Measurements from ENCODE around the gene IL17F.
"Not testable (repeated sequence)": the region's sequence is repeated elsewhere in the genome, so short reads cannot be mapped to it uniquely, and the experiment has no call there.

The IL17F gene

DNA sequence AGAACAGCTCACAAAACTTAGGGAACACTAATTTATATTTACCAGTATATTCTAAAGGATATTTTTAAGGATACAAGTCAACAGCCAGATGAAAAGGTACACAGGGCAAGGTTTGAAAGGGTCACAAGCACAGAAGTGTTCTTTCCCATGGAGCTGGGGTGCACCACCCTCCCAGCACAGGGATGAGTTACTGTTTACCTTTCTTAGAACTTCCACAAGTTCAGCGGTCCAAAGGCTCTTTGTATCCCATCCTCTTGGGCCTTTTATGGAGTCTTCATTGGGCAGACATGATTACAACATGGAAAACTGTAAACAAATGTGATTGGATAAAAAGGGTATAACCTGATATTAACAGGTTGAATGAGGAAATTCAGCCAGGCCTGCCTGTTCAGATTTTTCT, 1.1 kb upstream of the IL17F start:
- no peak for DNase-seq (ENCODE audit: low spot score)

DNA sequence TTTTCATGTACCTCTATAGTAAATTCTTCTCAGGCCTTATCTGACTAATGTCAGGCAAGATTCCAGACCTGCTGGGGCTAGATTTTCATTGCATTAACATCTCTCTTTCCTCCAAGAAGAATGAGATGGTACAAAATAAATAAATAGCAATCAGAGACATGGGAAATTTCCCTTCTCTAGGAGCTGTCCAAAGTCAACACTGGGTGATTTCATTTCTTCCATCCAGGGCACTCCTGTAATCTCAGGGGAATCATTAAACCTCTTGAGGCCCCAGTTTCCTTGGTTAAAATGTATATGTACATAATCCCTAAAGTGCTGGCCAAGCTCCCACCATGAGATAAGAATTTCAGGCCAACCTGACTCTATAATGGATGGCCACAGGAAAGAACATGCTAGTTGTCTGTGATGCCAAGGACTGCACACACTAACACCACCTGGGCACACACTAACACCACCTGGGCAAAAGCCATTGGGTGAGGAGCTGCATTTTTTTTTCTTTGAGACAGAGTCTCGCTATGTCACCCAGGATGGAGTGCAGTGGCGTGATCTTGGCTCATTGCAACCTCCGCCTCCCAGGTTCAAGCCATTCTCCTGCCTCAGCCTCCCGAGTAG, 912 bp downstream of the IL17F start:
- DNase-seq (ENCODE audit: low spot score) = no peak

DNA sequence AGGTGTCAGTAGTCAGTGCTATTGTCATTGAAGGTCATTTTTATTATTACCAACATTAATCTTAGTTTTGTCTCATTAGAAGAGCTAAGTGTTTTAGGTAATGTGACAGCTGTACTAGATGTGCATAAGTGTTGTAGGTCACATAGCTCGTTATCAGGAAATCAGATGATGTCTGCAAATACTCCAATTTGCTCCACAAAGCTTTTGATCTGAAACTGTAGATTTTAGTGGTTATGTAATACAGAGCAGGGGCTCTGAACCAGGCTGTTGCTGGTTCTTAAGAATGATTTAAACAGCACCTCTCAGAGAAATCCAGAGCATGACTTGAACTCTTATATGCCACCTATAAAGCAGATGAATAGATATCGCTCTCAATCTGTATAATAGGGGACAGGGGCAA, 2.5 kb downstream of the IL17F start:
- DNase-seq (ENCODE audit: low spot score) = no peak

DNA sequence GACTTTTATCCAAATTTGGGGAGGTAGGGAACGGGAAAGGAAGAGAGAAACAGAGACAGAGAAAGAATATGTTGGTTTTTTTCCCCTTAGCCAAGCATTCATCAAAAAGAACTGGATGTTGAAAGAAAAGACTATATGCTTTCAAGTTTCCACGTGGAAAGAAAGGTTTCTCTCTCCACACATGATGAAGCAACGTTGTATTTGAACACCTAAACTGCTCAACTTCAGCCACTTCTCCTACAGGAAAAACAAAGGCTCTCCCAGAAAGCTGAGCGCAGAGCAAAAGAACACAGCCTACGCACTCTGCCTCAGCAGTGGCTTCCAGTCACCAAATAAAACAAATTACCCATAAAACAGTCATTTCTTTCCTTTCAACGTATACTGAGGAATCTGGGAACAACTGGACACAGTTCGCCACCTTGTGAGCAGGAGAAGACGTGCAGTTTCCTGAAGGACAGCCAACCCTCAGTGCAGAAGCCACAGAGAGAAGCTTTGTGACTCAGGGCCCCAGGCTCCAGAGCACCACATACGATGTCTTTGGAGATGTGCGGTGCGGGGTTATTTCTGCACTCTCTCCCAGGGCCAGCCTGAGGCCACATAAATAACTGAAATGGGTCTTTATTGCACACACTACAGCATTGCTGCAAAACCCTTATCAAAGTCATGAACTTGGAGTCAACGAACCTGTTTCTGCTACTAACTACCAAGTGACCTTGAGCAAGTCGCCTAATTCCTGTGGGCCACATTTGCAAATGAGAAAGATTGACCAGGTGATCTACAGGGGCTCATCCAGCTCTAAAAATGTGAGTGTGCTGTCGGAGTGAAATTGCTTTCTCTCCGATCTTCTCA, 10.1 kb downstream of the IL17F start:
- peak; percentile 49 for DNase-seq (ENCODE audit: low spot score)

DNA sequence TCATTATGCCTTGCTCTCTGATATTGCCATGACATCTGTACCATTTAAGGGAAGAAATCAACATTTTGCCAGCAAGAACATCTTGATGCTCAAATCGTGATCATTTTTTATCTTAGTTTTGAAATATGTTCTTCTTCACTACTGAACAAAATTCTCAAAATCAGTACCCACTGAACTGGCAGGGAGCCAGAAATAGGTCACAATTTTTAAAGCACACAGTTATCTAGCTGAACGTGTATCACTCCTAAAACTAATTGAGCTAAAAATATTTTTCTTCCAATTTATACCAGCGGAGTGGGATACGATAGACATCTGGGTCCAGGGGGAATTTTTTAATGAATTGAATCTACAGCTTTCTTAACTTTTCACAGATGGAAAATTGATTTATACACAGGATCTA, 11.3 kb downstream of the IL17F start:
- DNase-seq (ENCODE audit: low spot score) = no peak

GRCh38 chr6:52231406-52232127, 12.7 kb downstream of the IL17F start:
- DNase-seq (ENCODE audit: low spot score) = no peak

DNA sequence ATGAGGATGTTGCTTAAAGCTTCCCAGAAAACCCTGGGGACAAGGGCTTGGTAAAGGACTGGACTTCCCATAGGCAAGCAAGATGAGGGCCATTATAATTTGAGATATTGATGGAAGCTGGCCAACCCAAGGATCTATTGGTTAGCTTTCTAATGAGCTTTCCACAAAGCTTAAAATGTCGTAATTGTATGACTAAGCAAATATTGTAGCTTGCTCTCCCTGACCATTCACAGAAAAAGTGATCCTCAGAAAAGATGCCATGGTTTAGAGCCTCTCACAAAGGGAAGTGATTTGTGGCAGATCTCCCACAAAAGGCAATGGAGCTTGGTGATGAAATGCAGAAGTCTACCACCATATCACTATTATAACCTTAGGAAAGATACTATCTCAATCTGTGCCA, 13.6 kb downstream of the IL17F start:
- DNase-seq (ENCODE audit: low spot score) = no peak

DNA sequence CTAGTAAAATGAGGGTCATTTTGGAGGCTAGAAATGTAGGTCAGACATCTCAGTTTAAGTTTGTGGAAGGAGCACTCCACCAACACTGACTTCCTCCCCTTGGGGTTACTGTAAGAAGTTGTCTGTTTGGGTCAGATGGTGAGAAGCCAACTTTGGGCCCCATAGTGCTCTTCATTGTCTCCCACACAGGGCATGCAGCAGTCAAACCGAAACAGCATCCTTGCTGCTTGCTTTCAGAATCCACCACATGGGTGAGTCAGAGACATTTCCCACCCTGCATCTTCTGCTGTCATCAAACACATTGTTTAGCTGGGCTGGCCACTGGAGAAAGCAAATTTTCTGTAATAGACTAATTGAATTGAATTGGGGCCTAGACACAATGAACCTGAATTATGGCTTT, 16.8 kb downstream of the IL17F start:
- DNase-seq (ENCODE audit: low spot score) = no peak

DNA sequence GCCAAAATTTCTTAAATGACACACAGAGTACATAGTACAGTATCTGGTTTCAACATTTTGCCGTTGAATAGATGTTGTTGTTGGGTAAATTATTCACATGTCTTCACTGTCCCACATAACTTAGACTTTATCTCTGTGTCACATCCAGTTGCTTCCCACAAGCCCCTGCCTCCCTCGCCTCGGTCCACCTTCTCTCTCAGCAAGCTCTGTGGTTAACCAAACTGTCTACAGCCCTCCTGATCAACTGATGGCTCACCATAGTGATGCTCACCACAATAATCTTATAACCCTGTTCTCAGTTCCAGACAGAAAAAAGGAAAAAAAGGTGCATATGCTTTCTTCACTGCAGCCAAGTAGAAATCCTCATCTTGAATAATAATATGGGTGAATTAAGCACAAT, 23.0 kb downstream of the IL17F start:
- DNase-seq (ENCODE audit: low spot score) = no peak

- DNase-seq (ENCODE audit: low spot score) = no peak
Measured at GRCh38 chr6:52217761-52218160, 26.5 kb downstream of the IL17F start.

- no peak for DNase-seq (ENCODE audit: low spot score)
Measured at GRCh38 chr6:52216932-52217575, 27.2 kb downstream of the IL17F start.

- no peak for DNase-seq (ENCODE audit: low spot score)
Measured at GRCh38 chr6:52215787-52216186, 28.5 kb downstream of the IL17F start.

DNA sequence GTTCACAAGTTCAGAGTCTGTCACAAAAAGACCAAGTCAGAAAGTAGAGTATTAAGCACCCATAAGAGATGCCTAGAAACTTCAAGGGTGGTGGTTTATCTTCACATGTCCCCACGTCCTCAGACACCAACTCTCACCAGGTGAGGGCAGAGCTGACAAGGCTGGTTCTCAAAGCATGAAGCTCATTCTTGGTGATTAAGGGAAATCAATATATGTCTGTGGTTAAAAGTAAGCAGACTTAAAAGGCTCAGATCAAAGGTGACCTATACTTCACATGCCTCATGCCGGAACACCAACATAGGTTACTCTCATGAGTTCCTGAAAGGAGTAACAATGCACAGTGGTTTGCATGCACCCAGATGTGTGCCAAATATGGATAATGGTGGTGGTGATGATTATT, 31.2 kb downstream of the IL17F start:
- DNase-seq (ENCODE audit: low spot score) = no peak

DNA sequence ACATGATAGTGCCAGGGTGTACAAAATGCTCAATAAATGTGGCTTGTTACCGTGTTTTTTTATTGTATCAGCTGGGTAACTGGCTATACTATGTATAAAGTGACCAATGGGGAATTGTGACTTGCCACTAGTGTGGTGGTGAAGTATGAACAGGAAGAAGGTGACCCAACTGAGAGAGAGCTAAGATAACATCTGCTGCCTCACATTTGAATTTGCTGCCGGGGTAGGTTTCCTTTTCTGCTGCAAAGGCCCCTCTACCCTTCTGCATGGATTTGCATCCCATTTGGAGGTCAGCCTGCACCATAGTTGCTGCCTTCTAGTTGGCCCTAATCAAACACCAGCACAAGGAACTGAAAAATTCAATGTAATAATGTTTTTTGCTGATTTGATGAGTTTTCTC, 34.1 kb downstream of the IL17F start:
- no peak for DNase-seq (ENCODE audit: low spot score)

DNA sequence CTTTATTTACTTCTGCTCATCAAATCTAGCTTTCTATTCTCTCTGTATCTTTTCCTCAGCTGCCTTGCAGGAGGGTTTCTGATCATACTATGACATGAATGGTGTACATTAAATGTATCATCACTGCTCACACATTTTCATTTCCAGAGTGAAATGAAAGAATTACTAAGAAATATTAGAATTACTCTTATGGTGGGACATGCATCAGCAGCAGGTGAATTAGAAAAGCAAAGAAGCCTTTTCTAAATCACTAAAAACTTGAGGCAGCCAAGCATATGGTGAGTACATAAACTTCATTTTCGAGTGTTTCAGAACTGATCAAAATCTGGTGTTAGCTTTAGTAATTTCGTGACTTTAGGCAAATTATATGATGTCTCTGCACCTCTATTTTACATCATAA, 34.5 kb downstream of the IL17F start:
- no peak for DNase-seq (ENCODE audit: low spot score)

GRCh38 chr6:52208612-52209011, 35.7 kb downstream of the IL17F start:
- DNase-seq (ENCODE audit: low spot score) = no peak

DNA sequence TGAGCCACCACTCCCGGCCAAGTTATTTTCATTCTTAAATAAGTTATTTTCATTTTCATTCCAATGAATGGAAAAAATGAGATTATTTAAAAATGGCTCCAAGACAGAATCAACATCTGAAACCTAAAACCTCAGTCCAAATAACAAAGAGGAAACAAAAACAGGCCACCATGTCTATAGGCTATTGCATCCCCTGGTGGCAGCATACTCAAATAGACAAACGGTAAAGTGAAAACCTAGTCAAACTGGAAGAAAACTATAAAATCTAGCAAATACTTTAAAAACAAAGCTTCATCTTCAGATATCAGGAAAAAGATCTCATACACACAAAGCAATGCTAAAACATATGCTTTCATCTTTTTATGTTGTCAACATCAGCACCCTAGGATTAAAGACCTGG, 37.2 kb downstream of the IL17F start:
- DNase-seq (ENCODE audit: low spot score) = no peak

GRCh38 chr6:52201493-52201892, 42.8 kb downstream of the IL17F start:
- DNase-seq (ENCODE audit: low spot score) = no peak

- no peak for DNase-seq (ENCODE audit: low spot score)
Measured at GRCh38 chr6:52201046-52201445, 43.3 kb downstream of the IL17F start.

DNA sequence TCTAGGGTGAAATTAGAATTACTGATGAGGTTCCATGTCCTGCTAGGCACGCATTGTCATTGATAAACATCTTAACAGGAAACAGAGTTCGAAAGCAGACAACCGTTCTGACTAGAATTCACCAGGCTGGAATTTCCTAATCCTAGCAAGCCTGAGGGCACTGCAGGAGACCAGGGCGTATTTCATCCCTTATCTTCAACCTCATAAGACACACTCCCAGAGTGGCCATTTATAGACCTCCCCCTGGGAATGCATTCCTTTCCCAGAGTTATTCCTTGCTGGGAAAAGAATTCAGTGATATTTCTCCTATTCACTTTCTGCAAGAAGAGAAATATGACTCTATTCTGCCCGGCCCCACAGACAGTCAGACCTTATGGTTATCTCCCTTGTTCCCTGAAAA, 44.2 kb downstream of the IL17F start:
- not testable (repeated sequence) for DNase-seq (ENCODE audit: low spot score)

- DNase-seq (ENCODE audit: low spot score) = no peak
Measured at GRCh38 chr6:52195886-52196285, 48.4 kb downstream of the IL17F start.

DNA sequence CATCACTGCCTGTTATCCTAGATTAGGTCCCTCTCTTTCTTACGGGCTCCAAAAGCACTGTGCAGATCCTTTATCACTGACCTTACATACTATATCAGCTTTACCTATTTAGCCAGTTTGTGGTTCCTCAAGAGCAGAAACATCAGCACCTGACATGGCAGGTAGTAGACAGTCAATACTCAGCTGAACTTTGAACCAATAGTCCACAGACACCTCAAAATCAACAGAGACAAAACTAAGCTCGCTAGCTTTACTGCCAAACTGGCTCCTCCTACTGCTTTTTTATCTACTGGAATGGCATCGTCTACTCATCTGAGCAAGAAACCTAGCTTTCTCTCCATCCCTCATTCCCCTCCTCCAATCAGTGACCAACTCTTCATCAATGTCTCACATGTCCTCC, 52.5 kb downstream of the IL17F start:
- no peak for DNase-seq (ENCODE audit: low spot score)

DNA sequence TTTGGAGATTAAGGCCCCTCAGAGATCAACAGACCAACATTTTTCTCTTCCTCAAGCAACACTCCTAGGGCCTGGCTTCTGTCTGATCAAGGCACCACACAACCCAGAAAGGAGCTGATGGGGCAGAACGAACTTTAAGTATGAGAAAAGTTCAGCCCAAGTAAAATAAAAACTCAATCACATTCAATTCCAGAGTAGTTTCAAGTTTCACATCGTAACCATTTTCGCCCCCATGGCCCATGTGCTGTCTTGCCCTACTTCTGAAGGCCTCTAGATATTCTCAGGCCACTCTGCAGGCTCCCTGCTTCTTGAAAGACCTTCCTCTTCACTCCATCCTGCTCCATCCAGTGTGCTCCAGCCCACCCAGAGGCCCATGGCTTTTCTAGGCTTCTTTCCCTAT, 53.9 kb downstream of the IL17F start:
- no peak for DNase-seq (ENCODE audit: low spot score)
